ENCODE data around the gene KIF1B.

- TF ChIP-seq CTCF (IDR thresholded peaks at IDR 0.05) (no peak), ZFX (IDR thresholded peaks at IDR 0.05; ENCODE audit: borderline replicate concordance) (no peak)
These were observed 2.9 kb downstream of the KIF1B start for GRCh38 chr1:10213186-10213705.

Measured in 22Rv1 (cell line).